ENCODE results near the gene KCTD11.

The KCTD11 gene

DNA sequence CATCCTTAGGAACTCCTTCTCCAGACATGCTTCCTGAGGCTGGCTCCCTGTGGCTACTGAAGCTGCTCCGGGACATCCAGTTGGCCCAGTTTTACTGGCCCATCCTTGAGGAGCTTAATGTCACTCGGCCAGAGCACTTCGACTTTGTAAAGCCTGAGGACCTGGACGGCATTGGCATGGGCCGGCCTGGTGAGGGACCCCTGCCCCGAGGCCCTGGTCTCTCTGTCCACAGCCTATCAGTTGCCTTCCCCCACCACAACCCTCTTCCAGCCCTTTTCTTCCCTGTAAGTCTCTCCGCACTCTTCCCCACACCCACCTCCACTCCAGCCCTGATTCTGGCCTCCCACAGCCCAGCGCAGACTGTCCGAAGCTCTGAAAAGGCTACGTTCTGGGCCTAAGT, 30.9 kb downstream of the KCTD11 start:
- no peak for DNase-seq

DNA sequence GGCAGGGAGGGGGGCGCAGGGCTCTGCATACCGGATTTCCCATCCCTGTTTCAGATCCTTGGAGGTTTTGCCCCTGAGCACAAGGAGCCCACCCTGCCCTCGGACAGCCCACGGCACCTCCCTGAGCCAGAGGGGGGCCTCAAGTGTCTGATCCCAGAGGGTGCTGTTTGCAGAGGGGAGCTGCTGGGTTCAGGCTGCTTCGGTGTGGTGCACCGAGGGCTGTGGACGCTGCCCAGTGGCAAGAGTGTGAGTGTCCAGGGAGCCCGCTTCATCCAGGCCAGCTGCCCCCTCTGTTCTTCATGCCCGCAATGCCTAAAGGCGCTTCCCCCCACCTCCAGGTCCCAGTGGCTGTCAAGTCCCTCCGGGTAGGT, 31.4 kb downstream of the KCTD11 start:
- DNase-seq, result no peak

DNA sequence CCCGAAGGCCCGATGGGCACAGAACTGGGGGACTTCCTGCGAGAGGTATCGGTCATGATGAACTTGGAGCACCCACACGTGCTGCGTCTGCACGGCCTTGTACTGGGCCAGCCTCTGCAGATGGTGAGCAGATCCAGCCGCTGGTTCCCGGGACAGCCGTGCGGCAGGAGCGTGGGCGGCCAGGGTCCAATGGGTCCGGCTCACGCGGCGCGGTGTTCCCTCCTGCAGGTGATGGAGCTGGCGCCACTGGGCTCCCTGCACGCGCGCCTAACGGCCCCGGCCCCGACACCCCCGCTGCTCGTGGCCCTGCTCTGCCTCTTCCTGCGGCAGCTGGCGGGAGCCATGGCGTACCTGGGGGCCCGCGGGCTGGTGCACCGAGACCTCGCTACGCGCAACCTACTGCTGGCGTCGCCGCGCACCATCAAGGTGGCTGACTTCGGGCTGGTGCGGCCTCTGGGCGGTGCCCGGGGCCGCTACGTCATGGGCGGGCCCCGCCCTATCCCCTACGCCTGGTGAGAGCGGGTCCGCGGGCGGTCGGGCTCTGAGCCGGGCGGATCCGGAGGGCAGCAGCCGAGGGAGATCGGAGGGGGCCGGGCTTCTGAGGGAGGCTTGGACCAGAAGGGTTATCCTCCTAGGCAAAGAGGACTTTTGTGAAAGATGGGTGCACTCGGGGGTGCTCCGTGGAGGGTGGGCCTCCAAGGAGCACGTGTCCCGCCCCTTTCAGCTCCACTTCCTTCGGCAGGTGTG, 32.0 kb downstream of the KCTD11 start:
- no peak for DNase-seq

DNA sequence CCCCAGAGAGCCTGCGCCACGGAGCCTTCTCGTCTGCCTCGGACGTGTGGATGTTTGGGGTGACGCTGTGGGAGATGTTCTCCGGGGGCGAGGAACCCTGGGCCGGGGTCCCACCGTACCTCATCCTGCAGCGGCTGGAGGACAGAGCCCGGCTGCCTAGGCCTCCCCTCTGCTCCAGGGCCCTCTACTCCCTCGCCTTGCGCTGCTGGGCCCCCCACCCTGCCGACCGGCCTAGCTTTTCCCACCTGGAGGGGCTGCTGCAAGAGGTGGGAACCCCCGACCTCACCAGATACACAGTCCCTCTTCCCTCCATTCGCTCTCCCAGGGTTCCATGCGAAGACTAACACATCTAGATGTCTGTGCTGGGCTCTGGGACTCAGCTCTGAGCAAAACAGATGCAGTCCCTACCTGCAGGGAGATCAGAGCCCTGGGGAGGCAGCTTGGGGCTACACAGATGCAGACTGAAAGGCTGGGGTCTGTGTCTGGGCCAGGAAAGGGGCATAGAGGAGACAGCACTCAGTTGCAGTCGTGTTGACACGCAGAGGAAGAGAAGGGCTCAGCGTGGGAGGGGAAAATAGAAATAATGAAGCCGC, 32.6 kb downstream of the KCTD11 start:
- DNase-seq, result no peak

DNA sequence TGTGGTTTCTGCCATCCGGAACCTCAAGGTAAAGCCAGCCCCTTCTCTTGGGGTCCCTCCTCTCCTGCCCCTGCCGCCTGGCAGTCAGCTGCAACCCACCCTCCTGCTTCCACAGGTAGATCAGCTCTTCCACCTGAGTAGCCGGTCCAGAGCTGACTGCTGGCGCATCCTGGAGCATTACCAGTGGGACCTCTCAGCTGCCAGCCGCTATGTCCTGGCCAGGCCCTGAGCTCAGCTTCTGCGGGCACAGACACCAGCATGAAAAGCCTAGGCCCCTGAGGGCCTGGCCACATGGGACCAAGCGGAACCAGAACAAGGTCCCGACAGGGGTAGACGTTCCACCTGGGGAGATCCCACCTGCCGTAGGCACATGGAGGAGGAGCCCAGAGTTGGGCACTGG, 36.9 kb downstream of the KCTD11 start:
- DNase-seq, result no peak

DNA sequence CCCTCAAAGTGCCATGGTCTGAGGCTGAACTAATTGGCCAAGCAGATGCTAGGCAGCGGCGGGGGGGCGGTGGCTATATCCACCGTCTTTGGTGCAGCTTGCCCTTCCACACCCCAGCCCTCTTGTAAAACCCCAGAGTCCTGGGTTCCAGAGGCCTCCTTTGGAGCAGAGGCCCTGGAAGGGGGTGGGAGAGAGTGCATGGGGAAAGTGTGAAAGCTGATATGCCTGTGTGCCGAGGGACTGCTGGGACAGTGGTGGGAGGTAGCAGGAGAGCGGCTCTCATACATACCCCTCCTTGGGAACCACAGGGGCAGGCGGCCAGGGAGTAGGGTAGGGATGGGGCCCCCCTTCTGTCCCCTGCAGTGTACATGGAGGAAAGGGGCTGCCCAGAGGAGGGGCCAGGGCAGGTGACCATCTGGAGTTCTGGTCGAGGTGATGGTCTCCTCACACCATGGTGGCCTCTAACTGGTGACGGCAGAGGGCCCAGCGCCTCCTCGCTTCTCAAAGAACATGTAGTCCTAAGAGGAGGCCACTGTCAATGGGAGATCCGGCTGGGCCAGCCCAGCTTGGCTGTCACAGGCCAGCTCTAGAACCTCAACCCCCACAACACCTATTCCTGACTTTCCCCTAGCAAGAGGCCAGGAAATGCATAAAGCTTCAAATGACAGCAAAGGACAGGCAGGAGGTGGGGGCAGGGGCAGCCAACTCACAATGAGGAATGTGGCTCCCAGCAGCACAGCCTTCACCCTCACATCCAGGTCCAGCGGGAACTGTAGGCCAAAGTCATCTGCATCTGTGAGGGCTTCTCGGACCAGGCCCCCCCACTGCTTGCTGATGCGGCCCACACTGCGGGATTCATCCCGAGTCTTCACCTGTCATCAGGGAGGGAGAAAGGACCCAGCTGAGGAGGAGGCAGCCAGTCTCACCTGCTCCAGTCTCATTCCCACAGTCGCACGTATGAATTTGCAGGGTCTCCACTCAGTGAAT, 38.3 kb downstream of the KCTD11 start:
- DNase-seq, result no peak

DNA sequence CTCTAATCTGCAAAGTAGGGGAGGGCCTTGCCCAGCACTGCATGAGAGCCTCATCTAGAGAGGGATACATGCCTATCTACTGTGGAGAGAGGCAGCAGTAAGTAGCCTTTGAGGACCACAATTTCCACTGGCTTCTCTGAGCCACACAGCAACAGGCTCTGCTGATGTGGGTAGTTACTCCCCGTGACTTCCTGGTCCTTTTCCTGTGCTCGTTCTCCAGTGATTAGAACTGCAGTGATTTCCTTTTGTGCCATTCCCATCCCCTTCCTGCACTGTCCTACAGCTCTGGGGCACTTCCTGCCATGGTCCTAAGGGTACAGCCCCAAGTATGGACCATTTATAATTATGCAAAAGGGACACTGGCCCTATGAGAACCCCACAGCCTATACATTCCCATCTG, 39.3 kb downstream of the KCTD11 start:
- no peak for DNase-seq

DNA sequence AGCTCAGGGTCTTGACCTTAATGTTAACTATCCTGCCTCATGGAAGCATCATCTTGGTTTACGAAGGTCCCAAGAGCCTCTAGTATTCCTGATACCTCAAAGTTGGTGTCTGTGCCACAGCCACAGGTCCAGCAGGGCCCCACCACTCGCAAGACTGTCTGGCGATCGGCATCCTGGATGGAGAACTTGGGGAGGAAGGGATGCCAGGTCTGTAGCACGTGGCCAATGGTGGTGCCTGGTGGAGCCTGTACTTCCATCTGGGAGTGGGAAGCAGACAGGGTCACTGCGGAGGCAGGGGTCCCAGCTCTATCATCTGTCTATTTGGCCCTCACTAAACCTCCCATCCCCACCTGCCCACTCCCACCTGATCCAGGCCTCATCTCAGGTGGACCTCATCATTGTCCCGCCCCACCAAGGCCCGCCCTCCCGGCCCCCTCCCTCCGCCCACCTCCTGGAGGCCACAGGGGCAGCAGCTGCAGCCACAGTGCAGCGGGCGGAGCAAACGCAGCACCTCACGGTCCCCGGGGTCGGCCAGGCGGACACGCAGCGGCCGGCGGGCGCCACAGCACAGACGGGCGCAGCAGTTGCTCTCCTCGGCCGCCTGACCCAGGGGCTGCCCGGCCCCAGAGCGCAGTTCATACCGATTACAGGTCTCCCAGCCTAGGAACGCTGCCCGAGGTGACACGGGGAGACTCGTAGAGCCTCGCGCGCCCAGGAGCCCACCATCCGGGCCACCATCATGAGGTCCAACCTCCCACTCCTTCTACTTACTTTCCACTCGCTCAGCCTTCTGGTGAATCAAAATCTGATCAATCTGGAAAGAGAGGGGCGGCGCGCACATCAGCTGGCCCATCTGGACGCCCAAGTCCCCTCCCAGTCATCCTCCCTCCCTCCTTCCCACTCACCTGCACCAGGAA, 41.0 kb downstream of the KCTD11 start:
- DNase-seq, result no peak

DNA sequence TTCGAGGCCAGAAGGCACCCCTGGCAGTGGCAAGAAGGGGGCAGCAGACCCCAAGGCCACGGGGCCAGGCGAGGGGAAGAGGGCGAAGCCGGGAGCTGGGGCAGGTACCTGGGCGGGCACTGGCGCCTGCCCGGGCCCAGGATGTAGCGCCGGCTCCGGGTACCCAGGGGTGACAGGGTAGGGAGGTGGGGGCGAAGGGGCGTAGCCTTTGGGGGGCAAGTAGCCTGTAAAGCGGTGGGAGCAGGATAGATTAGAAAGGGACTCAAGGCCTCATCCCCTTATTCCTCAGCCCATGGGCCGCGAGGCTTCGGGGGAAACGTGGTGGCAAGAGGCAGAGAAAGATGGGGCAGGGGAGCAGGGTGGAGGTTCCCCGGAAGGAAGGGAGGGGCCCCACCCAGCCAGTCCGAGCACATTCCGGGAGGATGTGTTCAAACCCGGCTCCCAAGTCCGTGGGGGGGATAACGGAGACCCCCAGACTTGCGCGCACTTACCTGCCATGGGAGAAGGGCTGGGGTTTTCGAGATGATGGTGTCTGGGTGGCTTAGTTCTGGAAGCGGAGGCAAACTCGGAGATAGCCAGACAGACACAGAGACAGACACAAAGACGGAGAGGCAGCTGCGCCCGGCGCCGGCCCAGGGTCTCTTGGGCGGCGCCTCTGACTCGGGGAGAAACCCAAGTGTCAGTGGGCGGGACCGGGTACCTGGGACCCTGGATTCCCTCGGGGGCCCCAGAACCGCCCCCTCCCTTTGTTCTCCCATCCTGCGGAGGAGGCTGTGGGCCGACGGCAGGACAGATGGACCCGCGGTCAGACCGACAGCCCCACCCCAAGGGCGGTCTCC, 41.9 kb downstream of the KCTD11 start:
- no peak for DNase-seq

DNA sequence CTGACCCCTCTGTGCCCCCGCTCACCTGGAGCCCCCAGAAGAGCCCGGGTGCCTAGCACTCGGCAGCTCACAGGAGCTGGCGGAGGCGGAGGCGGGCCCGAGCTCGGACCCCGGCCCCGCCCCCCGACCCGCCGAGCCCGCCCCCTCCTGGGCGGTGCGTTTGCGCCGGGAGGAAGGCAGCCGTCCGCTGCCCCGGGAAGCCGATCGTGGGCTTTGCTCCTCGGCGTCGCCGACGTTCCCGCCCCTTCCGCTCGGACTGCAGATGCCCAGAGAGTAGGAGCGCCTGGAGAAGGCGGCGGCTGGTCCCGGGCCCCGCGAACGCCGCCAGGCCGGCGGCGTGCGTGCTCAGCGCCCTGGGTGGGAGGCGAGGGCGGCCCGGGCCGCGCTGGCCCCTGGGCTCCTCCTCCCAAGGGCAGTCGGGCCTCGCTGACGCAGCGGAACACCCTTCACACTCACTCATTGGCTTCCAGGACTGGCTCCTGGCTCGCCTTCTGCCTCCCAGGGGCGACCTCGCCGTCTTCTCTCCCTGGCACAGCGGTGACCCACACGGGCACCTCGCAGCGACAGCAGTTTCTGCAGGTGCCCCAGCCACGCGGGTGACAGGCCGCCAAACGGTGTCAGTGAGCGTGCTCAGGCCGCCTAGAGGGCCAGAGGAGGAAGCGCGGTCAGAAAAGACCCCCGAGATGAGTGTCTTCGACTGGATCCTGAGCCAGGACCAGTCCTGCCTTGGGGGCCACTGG, 42.7 kb downstream of the KCTD11 start, which contains the start of gene PLSCR3:
TSS of gene PLSCR3 (minus strand) at position 74 of the 740 bp plus-strand sequence. CDS start 415 bp downstream, outside the sequence.
- DNase-seq, result peak; percentile 11

DNA sequence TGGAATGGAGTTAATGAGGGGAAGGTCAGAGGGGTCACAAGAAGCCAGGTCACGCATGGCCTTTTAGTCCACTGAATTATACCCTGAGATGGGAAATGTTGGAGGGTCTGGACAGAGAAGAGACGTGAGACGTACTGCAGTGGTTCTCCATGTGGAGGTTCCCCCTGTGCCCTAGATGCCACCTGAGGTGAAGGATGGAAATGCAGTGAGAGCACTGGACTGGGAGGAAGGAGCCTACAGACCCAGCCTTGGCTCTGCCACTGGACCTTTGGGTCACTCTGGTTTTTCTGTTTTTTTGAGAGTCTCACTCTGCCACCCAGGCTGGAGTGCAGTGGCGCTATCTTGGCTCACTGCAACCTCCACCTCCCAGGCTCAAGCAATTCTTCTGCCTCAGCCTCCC, 44.2 kb downstream of the KCTD11 start:
- no peak for DNase-seq

DNA sequence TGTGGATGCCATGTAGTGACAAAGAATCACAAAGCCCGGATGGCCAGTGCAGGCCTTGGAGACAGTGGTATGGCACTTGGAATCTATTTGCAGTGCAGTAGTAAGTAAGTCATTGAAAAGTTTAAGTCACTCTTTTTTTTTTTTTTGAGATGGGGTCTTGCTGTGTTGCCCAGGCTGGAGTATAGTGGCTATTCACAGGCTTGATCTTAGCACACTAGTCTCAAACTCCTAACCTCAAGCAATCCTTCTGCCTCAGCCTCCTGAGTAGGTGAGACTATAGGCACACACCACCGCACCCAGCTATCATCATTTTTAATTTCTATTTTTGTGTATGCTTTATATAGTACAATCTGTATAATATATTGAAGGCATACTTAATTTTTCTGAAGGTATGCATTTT, 46.6 kb downstream of the KCTD11 start:
- no peak for DNase-seq

DNA sequence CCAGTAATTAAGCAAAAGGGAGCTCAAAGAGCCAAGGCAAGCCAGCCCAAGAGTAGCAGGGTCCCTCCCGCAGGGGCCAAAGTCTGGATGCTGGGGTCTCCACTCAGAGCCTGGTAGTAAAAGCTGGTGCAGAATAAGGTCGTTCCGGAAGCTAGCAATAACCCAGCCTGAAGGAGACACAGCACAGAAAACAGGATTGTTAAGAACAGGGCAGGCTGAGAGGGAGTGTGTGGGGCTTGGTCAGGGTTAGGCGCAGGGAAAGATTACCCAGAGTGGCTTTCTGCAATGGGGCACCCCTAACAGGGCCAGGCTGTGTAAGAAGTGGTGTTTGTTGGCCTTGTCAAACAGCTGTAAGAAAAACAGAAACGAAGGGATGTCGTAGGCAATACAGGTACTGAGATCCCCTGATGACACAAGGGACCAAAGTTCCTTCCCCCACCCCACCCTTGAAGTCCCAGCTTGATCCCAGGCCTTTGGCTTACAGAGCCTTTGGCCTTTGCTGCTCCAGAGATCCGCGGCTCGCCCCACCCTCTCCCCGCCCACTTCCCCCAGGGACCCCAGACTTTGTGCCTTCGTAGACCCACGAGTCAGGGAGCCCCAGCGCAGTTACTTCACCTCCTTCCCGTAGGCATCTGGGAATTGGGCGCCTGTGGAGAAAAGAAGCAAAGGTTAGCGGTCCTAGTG, 51.2 kb downstream of the KCTD11 start:
- DNase-seq, result no peak

DNA sequence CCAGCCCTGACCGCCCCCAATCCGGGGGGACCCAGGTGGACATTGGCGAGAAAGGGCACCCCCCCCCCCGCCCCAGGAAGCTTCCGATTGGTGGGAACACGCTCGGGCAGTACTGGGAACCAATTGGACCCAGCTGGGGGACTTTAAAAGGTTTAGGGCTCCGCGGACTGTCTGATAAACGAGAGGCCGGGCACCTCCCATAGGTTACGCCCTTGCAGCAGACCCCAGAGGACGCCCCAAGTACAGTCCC, 51.7 kb downstream of the KCTD11 start:
- DNase-seq, result no peak

DNA sequence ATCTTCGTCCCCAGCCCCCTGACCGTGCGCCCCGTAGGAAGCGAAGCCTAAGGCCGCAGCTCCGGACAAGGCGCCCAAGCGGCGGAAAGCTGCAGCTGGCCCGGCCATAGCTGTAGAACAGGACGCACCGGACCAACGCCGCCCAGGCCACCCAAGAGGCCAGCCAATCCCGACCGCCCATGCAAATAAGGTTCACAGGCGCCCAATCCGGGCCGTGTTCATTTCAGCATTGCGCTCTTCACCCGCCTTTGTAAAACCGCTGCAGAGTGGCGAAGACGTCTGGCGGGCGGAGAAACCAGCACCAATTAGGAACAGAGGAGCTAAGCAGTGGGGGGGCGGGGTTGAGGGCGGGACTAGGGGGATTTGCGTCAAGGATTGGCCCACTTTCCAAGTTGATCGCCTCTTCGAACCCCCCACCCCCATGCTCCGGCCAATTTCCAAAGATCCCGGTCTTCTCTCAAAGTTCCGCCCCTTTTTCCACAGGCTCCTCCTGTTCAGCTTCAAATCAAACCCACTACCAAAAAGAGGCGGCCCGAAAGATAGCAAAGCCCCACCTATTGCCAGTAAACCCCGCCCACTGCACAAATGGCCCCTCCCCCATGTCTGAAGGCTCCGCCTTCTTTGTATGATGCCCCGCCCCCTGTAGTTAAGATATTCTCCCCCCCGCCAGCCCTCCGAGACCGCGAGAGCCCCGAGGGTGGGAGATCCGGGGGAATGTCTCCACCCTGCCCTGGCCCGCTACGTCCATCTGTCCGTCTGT, 52.2 kb downstream of the KCTD11 start, which contains the start of gene TMEM256:
TSS of gene TMEM256 (minus strand) at position 121 of the 760 bp plus-strand sequence. CDS start at position 108, 13 bp downstream.
- DNase-seq, result peak; percentile 91

Measured in NCI-H2081 treated with DMSO at 0.1 percent for 48 hours (cell line).